NCI-H524 (cell line): ENCODE measurements around the gene PEPD.
"Not testable (repeated sequence)": the region's sequence is repeated elsewhere in the genome, so short reads cannot be mapped to it uniquely, and the experiment has no call there.

Experiments
- DNase-seq, 2 experiments: peaks; one replicate each; lab custom pipeline; 2025; lab: John Stamatoyannopoulos, UW

Gene PEPD

GRCh38 chr19:33521480-33522370, at the start of gene PEPD:
Gene PEPD (minus strand): TSS chr19:33521791. CDS start chr19:33521760, 31 bp downstream.
- peak; percentile 95 to 96 for DNase-seq

GRCh38 chr19:33569821-33570220, 48.2 kb upstream of the PEPD start:
- no peak for DNase-seq

GRCh38 chr19:33568706-33569105, 47.1 kb upstream of the PEPD start:
- DNase-seq = no peak

DNA sequence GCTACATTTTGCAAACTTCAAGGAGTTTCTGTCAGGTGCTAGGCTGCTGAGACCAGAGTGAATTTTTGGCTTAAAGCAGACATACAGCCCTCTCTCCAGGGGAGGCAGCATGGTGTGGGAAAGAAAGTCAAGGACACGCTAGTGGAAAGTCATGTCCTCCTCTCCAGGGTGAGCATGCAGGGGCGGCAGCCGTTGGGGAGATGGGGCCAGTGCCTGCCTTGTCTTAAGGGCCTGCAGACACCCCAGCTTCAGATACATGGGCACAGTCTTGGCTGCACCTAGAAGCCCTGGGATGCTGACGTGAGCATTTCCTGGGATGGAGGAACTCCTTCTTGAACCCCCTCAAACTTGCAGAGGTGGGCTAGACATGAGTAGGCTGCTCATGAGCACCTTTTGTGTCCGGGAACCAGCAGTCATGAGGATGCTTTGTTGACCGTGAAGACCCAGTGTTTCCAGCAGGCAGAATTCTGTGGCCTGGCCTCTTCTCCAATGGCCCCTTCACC, 43.3 kb upstream of the PEPD start:
- DNase-seq = no peak

- DNase-seq = no peak
These were observed 41.0 kb upstream of the PEPD start for GRCh38 chr19:33562636-33563035.

DNA sequence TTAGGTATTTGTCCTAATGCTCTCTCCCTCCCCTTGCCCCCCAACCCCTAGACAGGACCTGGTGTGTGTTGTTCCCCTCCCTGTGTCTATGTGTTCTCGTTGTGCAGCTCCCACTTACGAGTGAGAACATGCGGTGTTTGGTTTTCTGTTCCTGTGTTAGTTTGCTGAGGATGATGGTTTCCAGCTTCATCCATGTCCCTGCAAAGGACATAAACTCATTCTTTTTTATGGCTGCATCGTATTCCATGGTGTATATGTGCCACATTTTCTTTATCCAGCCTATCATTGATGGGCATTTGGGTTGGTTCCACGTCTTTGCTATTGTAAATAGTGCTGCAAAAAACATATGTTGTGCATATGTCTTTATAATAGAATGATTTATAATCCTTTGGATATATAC, 40.1 kb upstream of the PEPD start:
- not testable (repeated sequence) for DNase-seq

DNA sequence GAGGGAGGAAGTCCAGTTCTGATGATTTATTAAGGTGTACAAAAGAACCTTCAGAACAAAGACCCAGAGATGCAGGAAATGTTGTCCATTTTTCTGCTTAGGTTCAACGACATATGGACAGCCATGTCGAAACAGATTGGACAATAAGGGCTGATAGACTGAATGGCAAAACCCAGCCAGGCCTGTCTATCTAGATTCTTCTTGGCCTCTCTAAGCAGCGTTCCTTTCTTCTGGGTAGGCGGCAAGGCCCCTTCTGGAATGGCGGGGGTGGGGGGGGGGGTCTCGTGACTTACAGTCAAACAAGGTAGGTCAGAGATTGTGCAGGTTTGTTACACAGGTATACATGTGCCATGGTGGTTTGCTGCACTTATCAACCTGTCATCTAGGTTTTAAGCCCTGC, 39.7 kb upstream of the PEPD start:
- no peak for DNase-seq

DNA sequence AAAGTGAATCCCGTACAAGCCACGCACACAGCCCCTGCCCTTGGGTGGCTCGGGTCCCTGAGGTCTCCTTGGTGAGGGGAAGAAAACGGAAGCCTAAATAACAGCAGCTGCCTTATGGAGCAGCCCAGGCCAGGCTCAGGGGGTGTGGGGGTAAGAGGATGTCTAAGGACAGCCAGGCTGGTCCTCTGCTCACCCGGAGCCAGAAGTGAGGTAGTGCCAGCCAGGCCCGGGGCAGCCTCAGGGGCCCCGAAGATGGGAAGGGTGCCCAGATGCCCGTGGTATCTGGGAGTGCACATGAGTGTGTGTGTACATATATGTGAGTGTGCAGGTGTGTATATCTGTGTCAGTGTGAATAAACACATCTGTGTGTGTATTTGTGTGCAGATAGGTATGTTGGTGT, 38.4 kb upstream of the PEPD start:
- DNase-seq = no peak

DNA sequence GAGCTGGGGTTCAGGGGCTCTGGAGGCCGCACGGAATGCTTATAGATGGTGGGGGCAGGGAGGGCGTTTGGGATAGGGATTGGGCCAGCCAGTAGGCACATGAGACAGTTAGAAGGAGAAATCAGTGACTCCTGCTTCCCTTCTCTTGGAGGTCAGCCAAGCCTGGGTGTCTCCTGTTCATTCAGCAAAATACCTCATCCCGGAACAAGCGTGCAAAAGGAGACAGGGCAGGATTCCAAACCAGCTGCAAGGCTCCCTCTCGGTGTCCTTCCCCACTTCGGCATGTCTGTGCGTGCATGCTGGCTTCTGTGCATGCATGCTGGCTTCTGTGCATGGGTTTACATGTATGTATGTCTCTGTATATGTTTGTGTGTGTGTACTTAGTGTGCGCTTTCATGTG, 37.3 kb upstream of the PEPD start:
- DNase-seq = no peak

- DNase-seq = no peak
These were observed 36.6 kb upstream of the PEPD start for GRCh38 chr19:33558151-33558550.

DNA sequence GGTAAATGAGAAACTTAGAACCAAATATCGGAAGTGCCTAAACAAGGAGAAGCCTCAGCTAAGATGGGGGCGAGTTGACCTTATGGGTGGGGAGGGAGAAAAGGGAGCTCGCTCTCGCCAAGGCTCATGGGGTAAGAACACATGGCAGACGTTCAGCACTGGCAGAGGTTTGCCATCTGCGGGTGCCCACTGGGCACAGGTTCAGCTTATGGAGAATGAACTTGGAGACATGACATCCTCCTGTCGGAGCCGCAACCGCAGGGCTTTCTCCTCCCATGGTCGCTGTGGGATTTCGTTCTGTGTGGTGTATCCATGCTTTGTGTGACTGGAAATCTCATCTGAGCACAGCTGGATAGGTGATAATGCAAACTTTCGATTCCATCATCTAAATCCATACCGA, 36.1 kb upstream of the PEPD start:
- DNase-seq = no peak

DNA sequence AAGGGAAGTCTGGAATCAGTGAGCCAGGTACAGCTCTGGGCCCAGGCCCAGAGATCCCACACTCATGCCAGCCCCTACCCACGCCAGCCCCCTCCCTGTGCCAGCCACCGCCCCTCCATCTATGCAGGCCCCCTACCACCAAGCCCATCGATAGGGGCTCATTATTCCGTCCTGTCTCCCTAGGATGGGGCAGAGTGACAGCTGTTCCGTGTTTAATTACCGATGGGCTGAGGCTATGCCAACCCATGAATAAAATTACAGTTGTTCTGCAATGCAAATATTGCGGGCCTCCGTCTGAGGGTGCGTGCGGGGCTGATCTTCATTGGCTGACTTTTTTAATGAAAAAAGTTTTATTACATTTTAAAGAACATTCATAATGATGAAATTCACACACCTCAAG, 35.6 kb upstream of the PEPD start:
- peak in 1 of 2 experiments; percentile 23 for DNase-seq

- DNase-seq = no peak
These were observed 34.7 kb upstream of the PEPD start for GRCh38 chr19:33556261-33556660.

DNA sequence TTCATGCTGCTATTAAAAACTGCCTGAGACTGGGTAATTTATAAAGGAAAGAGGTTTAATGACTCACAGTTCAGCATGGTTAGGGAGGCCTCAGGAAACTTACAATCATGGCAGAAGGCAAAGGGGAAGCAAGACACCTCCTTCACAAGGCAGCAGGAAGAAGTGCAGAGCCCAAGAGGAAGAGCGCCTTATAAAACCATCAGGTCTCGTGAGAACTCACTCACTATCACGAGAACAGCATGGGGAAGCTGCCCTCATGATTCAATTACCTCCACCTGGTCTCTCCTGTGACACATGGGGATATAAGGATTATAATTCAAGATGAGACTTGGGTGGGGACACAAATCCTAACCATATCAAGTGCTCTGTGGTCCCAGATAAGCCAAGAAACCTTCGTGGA, 34.1 kb upstream of the PEPD start:
- not testable (repeated sequence) for DNase-seq

DNA sequence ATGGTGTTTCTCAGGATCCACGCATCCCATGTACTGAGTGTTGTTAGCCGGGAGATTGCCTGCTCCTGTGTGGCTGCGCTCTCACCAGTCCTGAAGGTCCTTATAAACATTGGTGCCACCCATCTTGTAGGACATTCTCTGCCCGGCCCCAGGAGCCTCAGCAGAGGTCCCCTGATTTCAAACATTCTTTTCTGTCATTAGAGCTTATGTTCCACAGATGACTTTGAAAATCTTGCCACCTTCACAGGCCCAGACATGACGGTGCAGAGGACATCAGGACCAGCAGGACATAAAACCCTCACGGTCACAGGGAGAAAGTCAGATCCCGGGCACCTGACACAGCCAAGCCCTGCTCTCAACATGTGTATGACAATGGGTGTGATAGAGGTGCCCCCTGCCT, 33.2 kb upstream of the PEPD start:
- DNase-seq = no peak

DNA sequence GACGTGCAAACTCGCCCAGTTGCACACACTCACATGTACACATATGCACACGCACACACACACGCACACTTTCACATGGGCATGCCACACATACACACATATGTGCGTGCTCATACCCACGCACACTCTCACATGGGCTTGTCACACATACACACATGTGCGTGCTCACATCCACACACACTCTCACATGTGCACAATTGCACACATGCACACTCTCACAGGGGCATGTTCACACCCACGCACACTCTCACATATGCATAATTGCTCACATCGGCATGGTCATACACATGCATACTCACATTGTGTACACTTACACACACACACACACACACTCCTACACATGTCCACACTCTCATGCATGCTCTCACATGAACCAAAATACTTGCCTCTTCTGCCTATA, 32.8 kb upstream of the PEPD start:
- no peak for DNase-seq

- no peak for DNase-seq
These were observed 32.1 kb upstream of the PEPD start for GRCh38 chr19:33553530-33554310.

GRCh38 chr19:33552928-33553279, 31.3 kb upstream of the PEPD start:
- no peak for DNase-seq

- DNase-seq = no peak
These were observed 30.8 kb upstream of the PEPD start for GRCh38 chr19:33552191-33552927.

DNA sequence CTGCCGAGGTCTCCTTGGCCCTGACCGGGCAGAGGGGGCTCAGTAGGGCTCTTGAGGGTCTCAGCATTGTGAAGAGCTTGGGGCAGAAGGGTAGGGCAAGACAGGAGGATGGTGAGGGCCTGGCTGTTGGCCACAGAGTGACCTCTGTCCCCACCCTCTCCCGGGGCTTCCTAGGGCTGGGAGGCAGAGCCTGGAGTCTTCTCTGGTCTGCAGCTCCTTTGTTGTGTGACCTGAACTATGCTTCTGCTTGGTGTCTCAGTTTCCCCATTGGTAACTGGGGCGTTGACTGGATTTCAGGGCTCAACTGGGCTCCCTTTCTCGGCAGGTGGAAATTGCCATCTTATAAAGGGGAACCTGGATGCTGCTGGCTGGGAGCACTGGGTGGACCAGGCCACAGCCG, 30.1 kb upstream of the PEPD start:
- no peak for DNase-seq

DNA sequence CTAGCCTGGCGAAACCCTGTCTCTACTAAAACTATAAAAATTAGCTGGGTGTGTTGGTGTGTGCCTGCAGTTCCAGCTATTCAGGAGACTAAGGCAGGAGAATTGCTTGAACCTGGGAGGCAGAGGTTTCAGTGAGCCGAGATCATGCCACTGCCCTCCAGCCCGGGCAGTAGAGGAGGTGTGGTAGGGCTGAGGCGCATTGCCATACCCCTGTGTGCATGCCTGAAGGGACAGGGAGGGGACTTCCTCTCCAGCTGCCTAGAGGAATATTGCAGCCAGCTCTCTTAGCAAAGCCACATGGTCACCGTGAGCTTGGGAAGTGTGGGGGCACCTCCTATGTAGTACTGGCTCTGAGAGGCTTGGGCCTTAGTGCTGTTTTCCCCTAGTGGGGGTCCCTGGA, 29.2 kb upstream of the PEPD start:
- no peak for DNase-seq

DNA sequence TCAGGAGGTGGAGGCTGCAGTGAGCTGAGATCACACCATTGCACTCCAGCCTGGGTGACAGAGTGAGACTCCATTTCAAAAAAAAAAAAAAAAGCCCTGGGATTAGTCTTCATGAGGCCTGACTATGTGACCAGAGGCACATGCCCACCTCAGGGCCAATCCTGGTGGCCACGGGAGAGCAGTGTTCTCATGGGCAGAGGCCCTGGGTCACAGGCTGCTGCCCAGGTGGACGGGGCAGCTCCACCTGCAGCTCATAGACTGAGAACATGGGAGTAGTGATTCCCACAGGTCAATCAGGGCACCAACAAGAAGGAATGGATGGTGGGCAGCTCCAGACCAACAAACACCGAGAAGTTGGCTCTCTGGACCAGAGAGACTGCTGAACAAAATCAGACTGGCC, 26.1 kb upstream of the PEPD start:
- DNase-seq = no peak
